PC-3 (cell line): ENCODE data around the gene STARD3. TPM values are rescaled to one million over a fixed set of nuclear protein-coding genes. Genes with fewer than 3 reads are reported as not detected.

Source experiments
- ATAC-seq: fragments of 200-7000 bp; cut with Tn5 transposase; 2 replicates; pipeline ENCODE4 v1.9.1; 2020; ENCODE audit warnings: mild to moderate bottlenecking, moderate library complexity
- BruUV-seq: library from RNA; stranded (reverse); fragments of 400-500 nt; replicated peaks from 2 replicates; lab custom pipeline; 2021; lab: Mats Ljungman, UMichigan
- CTCF ChIA-PET: fragments of 300-600 bp; sonication (Branson Sonifier 250); formaldehyde crosslinking; loops from one replicate; lab custom pipeline; 2022; ENCODE audit warnings: antibody characterized with exemption; lab: Charles Lee
- POLR2A ChIA-PET: fragments of 300-600 bp; sonication (Branson Sonifier 250); formaldehyde crosslinking; loops from one replicate; lab custom pipeline; 2022; ENCODE audit warnings: antibody characterized with exemption; ENCODE audit not compliant: unreplicated experiment; lab: Charles Lee
- DNase-seq: peaks from one replicate; pipeline ENCODE4 v3.0.0-alpha.2; 2015
- H2AFZ ChIP-seq: fragments of 300-600 bp; sonication (generic); 2 replicates; pipeline ENCODE4 v1.6.0; 2016; ENCODE audit warnings: antibody characterized with exemption, low read length
- H3F3A ChIP-seq: fragments of 300-600 bp; sonication (generic); one replicate; pipeline ENCODE4 v1.6.0; 2017; ENCODE audit warnings: antibody characterized with exemption, low read length, control low read depth, mild to moderate bottlenecking; ENCODE audit not compliant: unreplicated experiment
- H3K27ac ChIP-seq: fragments of 300-600 bp; sonication (generic); 2 replicates; pipeline ENCODE4 v1.5.1; 2016; ENCODE audit warnings: mild to moderate bottlenecking, low read length
- H3K27me3 ChIP-seq: fragments of 300-600 bp; sonication (generic); 2 replicates; pipeline ENCODE4 v1.6.1; 2016; ENCODE audit warnings: low read length, mixed read lengths
- H3K36me3 ChIP-seq: fragments of 300-600 bp; sonication (generic); 2 replicates; pipeline ENCODE4 v1.6.1; 2016; ENCODE audit warnings: low read depth, mixed run types, low read length, mixed read lengths
- H3K4me1 ChIP-seq: fragments of 300-600 bp; sonication (generic); 2 replicates; pipeline ENCODE4 v1.5.1; 2016; ENCODE audit warnings: low read length; ENCODE audit not compliant: insufficient read depth
- H3K4me2 ChIP-seq: fragments of 300-600 bp; sonication (generic); 2 replicates; pipeline ENCODE4 v1.6.0; 2016; ENCODE audit warnings: low read length
- H3K4me3 ChIP-seq: fragments of 300-600 bp; sonication (generic); 2 replicates; pipeline ENCODE4 v1.5.1; 2016; ENCODE audit warnings: mild to moderate bottlenecking, low read length, mixed read lengths
- H3K79me2 ChIP-seq: fragments of 300-600 bp; sonication (generic); 2 replicates; pipeline ENCODE4 v1.6.1; 2017; ENCODE audit warnings: low read length, mixed read lengths
- H3K9ac ChIP-seq: fragments of 300-600 bp; sonication (generic); 2 replicates; pipeline ENCODE4 v1.6.0; 2016; ENCODE audit warnings: mild to moderate bottlenecking, low read length
- H3K9me2 ChIP-seq: fragments of 300-600 bp; sonication (generic); replicated peaks from 2 replicates; pipeline ENCODE4 v1.6.1; 2016; ENCODE audit warnings: mixed run types, low read length, mixed read lengths
- H3K9me3 ChIP-seq: fragments of 300-600 bp; sonication (generic); 2 replicates; pipeline ENCODE4 v1.6.1; 2016; ENCODE audit warnings: low read length, mixed read lengths
- H4K20me1 ChIP-seq: fragments of 300-600 bp; sonication (generic); 2 replicates; pipeline ENCODE4 v1.6.1; 2016; ENCODE audit warnings: low read length, mixed read lengths
- CTCF ChIP-seq: fragments of 300-600 bp; sonication (generic); conservative IDR thresholded peaks from 2 replicates; pipeline ENCODE4 v1.5.1; 2017; ENCODE audit warnings: antibody characterized with exemption, low read depth, mild to moderate bottlenecking, low read length
- EZH2 ChIP-seq: fragments of 300-600 bp; sonication (generic); IDR thresholded peaks from one replicate; pipeline ENCODE4 v1.6.1; 2017; ENCODE audit warnings: antibody characterized with exemption, mild to moderate bottlenecking, low read length; ENCODE audit not compliant: unreplicated experiment
- EZH2phosphoT487 ChIP-seq: fragments of 300-600 bp; sonication (generic); IDR thresholded peaks from 2 replicates; pipeline ENCODE4 v1.6.1; 2018; ENCODE audit warnings: mild to moderate bottlenecking, antibody characterized with exemption, low read length, borderline replicate concordance
- intact Hi-C: fragments of 100-400 bp; cut with micrococcal nuclease; formaldehyde crosslinking; loops from 2 replicates; pipeline ENCODE4 v1.9.0; 2023
- total RNA-seq: library from RNA; depleted of rRNA; stranded (reverse); fragments of >200 nt; gene quantifications from 2 replicates; pipeline ENCODE4 v1.2.3, GENCODE V29; 2014

STARD3 gene
- total RNA-seq, 1 experiment from 2014 or later = 30.5 TPM

- H3K79me2 ChIP-seq = no peaks in the 10 kb centered on the region
- H3K9ac ChIP-seq = no peak overlapping the region
- H3K27ac ChIP-seq = no peak overlapping the region
- CTCF ChIA-PET = interaction anchor here (0.6 kb wide), 1 partner anchor 26 kb away, joined by 5 read pairs; no protein-coding TSS in a partner anchor
- no peaks in the 10 kb centered on the region for H4K20me1 ChIP-seq
- H3K9me2 ChIP-seq = no peaks in the 10 kb centered on the region
- H3K4me1 ChIP-seq = peaks cover 18% of the 10 kb centered on the region
- no peak overlapping the region for H3K4me3 ChIP-seq
- ATAC-seq (no peak), DNase-seq (no peak)
- POLR2A ChIA-PET = no interaction called here
- H3K4me2 ChIP-seq = no peak overlapping the region
- H3K27me3 ChIP-seq = peaks cover 13% of the 10 kb centered on the region
- intact Hi-C loops = no loop called here
- no peak overlapping the region for H2AFZ ChIP-seq
- BruUV-seq = no TSS peak
- H3F3A ChIP-seq = no peaks in the 10 kb centered on the region
- TF ChIP-seq EZH2phosphoT487 = no peak
- no peak for TF ChIP-seq EZH2
- no peak for TF ChIP-seq CTCF
- H3K9me3 ChIP-seq = no peaks in the 10 kb centered on the region
- no peaks in the 10 kb centered on the region for H3K36me3 ChIP-seq
These were observed 9.0 kb upstream of the STARD3 start for GRCh38 chr17:39627712-39628516.

- Histone ChIP-seq H3K27ac (no peak overlapping the region), H3K36me3 (no peaks in the 10 kb centered on the region), H4K20me1 (no peaks in the 10 kb centered on the region), H3K9me2 (no peaks in the 10 kb centered on the region), H3K9me3 (no peaks in the 10 kb centered on the region), H3K9ac (no peak overlapping the region), H3K79me2 (no peaks in the 10 kb centered on the region), H3K4me1 (peaks cover 18% of the 10 kb centered on the region), H2AFZ (no peak overlapping the region), H3K27me3 (peaks cover 13% of the 10 kb centered on the region), H3K4me2 (no peak overlapping the region), H3F3A (no peaks in the 10 kb centered on the region), H3K4me3 (no peak overlapping the region)
- POLR2A ChIA-PET = no interaction called here
- DNase-seq (no peak), ATAC-seq (no peak)
- no peak for TF ChIP-seq EZH2
- no peak for TF ChIP-seq CTCF
- CTCF ChIA-PET = no interaction called here
- TSS peak; percentile 11 for BruUV-seq
- intact Hi-C loops = no loop called here
These were observed 8.1 kb upstream of the STARD3 start for GRCh38 chr17:39628655-39629493.

- Histone ChIP-seq H3K36me3 (no peaks in the 10 kb centered on the region), H3K9ac (no peak overlapping the region), H3K4me3 (no peak overlapping the region), H4K20me1 (no peaks in the 10 kb centered on the region), H3K9me3 (no peaks in the 10 kb centered on the region), H3F3A (no peaks in the 10 kb centered on the region), H3K27ac (no peak overlapping the region), H3K79me2 (no peaks in the 10 kb centered on the region), H3K4me2 (no peak overlapping the region), H3K4me1 (peaks cover 18% of the 10 kb centered on the region), H2AFZ (no peak overlapping the region), H3K27me3 (peaks cover 13% of the 10 kb centered on the region), H3K9me2 (no peaks in the 10 kb centered on the region)
- ChIA-PET CTCF (no interaction called here), POLR2A (no interaction called here)
- intact Hi-C loops = no loop called here
- no TSS peak for BruUV-seq
- DNase-seq (no peak), ATAC-seq (no peak)
- TF ChIP-seq EZH2phosphoT487 = no peak
- TF ChIP-seq EZH2 = no peak
- TF ChIP-seq CTCF = no peak
These were observed 7.5 kb upstream of the STARD3 start for GRCh38 chr17:39629494-39629880.
